SK-N-SH (cell line): ENCODE results near the gene RET.

Experiments
- CTCF ChIP-seq: fragments of 200-600 bp; sonication (generic); IDR thresholded peaks from 2 replicates; pipeline ENCODE4 v1.6.1; 2017; ENCODE audit warnings: antibody characterized with exemption, mild to moderate bottlenecking, moderate library complexity
- ELF1 ChIP-seq: IDR thresholded peaks from 2 replicates; pipeline ENCODE4 v1.4.0; 2012
- EP300 ChIP-seq, 2 experiments: IDR thresholded peaks; 2 replicates each; pipeline versions ENCODE4 v1.4.0 to v1.6.1; 2012; ENCODE audit warnings: borderline replicate concordance in 1 of 2, low read depth in 1 of 2, low read length in 1 of 2
- JUND ChIP-seq: IDR thresholded peaks from 2 replicates; pipeline ENCODE4 v1.4.0; 2012
- MEF2A ChIP-seq: IDR thresholded peaks from 2 replicates; pipeline ENCODE4 v1.4.0; 2012; ENCODE audit warnings: low read depth, borderline replicate concordance
- MXI1 ChIP-seq: IDR thresholded peaks from 2 replicates; pipeline ENCODE4 v1.6.1; 2012; ENCODE audit warnings: mild to moderate bottlenecking, low read depth, low read length, improper control_type of control experiment
- POLR2AphosphoS5 ChIP-seq: IDR thresholded peaks from 2 replicates; pipeline ENCODE4 v1.6.1; 2012; ENCODE audit warnings: low read depth, low read length
- TCF12 ChIP-seq: IDR thresholded peaks from 2 replicates; pipeline ENCODE4 v1.4.0; 2012
- USF2 ChIP-seq: fragments of 150-350 bp; IDR thresholded peaks from 2 replicates; pipeline ENCODE4 v1.6.1; 2017; ENCODE audit warnings: antibody characterized with exemption, low read length, low read depth, borderline replicate concordance

GRCh38 chr10:43127442-43127841, 50.6 kb downstream of the RET start:
- TF ChIP-seq CTCF (no peak), MEF2A (no peak), MXI1 (no peak), ELF1 (no peak), EP300 (IDR thresholded peaks at IDR 0.05; ENCODE audit: borderline replicate concordance in 1 of 2, low read depth in 1 of 2, low read length in 1 of 2) (no peak), TCF12 (no peak), USF2 (no peak), POLR2AphosphoS5 (no peak), JUND (no peak)
